ENCODE results near the gene KIF26B.
A peak's percentile ranks its signal among the peaks of the same experiment; 100 is the strongest.

Gene KIF26B

GRCh38 chr1:245370905-245371581 lies 216.3 kb downstream of the KIF26B start:
- Histone ChIP-seq H2AK5ac (ENCODE audit: low read length) (no peak overlapping the region), H3K4me1 (ENCODE audit: control insufficient read depth, low read depth, low read length) (no peaks in the 10 kb centered on the region), H3K56ac (ENCODE audit: low read length) (no peak overlapping the region), H3K27ac (ENCODE audit: low read depth, low read length) (no peak overlapping the region), H4K5ac (ENCODE audit: low read length) (no peak overlapping the region), H2BK15ac (replicated peaks; ENCODE audit: low read depth) (no peak overlapping the region), H3K27me3 (ENCODE audit: insufficient read depth, low read length, poor library complexity) (no peaks in the 10 kb centered on the region), H3K4me2 (ENCODE audit: low read length) (no peak overlapping the region), H3K4ac (ENCODE audit: low read depth, low read length) (no peak overlapping the region), H3K79me1 (ENCODE audit: low read length) (no peaks in the 10 kb centered on the region), H3K79me2 (ENCODE audit: control insufficient read depth, insufficient read depth, low read length) (no peaks in the 10 kb centered on the region), H3K23ac (ENCODE audit: low read length) (no peak overlapping the region), H3K4me3 (ENCODE audit: low read length) (no peak overlapping the region), H2BK5ac (ENCODE audit: low read length) (no peak overlapping the region), H3K9ac (ENCODE audit: low read length) (no peak overlapping the region), H3K18ac (ENCODE audit: low read length) (no peak overlapping the region), H3K36me3 (ENCODE audit: control insufficient read depth, insufficient read depth, low read length) (no peaks in the 10 kb centered on the region), H4K8ac (ENCODE audit: low read depth, low read length) (no peak overlapping the region), H2BK120ac (ENCODE audit: low read depth, low read length) (no peak overlapping the region)
- no peak for DNase-seq
- WGBS (ENCODE audit: extremely low coverage, insufficient coverage, low lambda C conversion rate) = no CpG with 5 or more reads among the region's 18 CpGs

- Histone ChIP-seq H2AK5ac (ENCODE audit: low read length) (no peak overlapping the region), H3K4me2 (ENCODE audit: low read length) (no peak overlapping the region), H3K23ac (ENCODE audit: low read length) (no peak overlapping the region), H3K79me2 (ENCODE audit: control insufficient read depth, insufficient read depth, low read length) (no peaks in the 10 kb centered on the region), H3K18ac (ENCODE audit: low read length) (no peak overlapping the region), H2BK5ac (ENCODE audit: low read length) (no peak overlapping the region), H3K27me3 (ENCODE audit: insufficient read depth, low read length, poor library complexity) (no peaks in the 10 kb centered on the region), H2BK15ac (replicated peaks; ENCODE audit: low read depth) (no peak overlapping the region), H3K79me1 (ENCODE audit: low read length) (no peaks in the 10 kb centered on the region), H3K4ac (ENCODE audit: low read depth, low read length) (no peak overlapping the region), H3K27ac (ENCODE audit: low read depth, low read length) (no peak overlapping the region), H4K8ac (ENCODE audit: low read depth, low read length) (no peak overlapping the region), H3K56ac (ENCODE audit: low read length) (no peak overlapping the region), H2BK120ac (ENCODE audit: low read depth, low read length) (no peak overlapping the region), H3K4me3 (ENCODE audit: low read length) (no peak overlapping the region), H3K36me3 (ENCODE audit: control insufficient read depth, insufficient read depth, low read length) (no peaks in the 10 kb centered on the region), H3K9ac (ENCODE audit: low read length) (no peak overlapping the region), H3K4me1 (ENCODE audit: control insufficient read depth, low read depth, low read length) (no peaks in the 10 kb centered on the region), H4K5ac (ENCODE audit: low read length) (no peak overlapping the region)
- DNase-seq = no peak
- no CpG with 5 or more reads among the region's 4 CpGs for WGBS (ENCODE audit: extremely low coverage, insufficient coverage, low lambda C conversion rate)
These were observed 218.3 kb downstream of the KIF26B start for GRCh38 chr1:245373131-245373530.

GRCh38 chr1:245375789-245376460 lies 221.1 kb downstream of the KIF26B start:
- no CpG with 5 or more reads among the region's 12 CpGs for WGBS (ENCODE audit: extremely low coverage, insufficient coverage, low lambda C conversion rate)
- Histone ChIP-seq H3K27me3 (ENCODE audit: insufficient read depth, low read length, poor library complexity) (no peaks in the 10 kb centered on the region), H3K27ac (ENCODE audit: low read depth, low read length) (no peak overlapping the region)

GRCh38 chr1:245377854-245378253 lies 223.1 kb downstream of the KIF26B start:
- H2BK120ac ChIP-seq (ENCODE audit: low read depth, low read length) = no peak overlapping the region
- no peak overlapping the region for H3K27ac ChIP-seq (ENCODE audit: low read depth, low read length)
- no peak overlapping the region for H3K4me3 ChIP-seq (ENCODE audit: low read length)
- no peak overlapping the region for H4K8ac ChIP-seq (ENCODE audit: low read depth, low read length)
- H2BK15ac ChIP-seq (replicated peaks; ENCODE audit: low read depth) = no peak overlapping the region
- no CpG with 5 or more reads among the region's 5 CpGs for WGBS (ENCODE audit: extremely low coverage, insufficient coverage, low lambda C conversion rate)
- H3K56ac ChIP-seq (ENCODE audit: low read length) = no peak overlapping the region
- no peaks in the 10 kb centered on the region for H3K79me1 ChIP-seq (ENCODE audit: low read length)
- H3K23ac ChIP-seq (ENCODE audit: low read length) = no peak overlapping the region
- no peaks in the 10 kb centered on the region for H3K27me3 ChIP-seq (ENCODE audit: insufficient read depth, low read length, poor library complexity)
- no peak overlapping the region for H3K4me2 ChIP-seq (ENCODE audit: low read length)
- no peak overlapping the region for H3K9ac ChIP-seq (ENCODE audit: low read length)
- H3K4ac ChIP-seq (ENCODE audit: low read depth, low read length) = no peak overlapping the region
- H3K36me3 ChIP-seq (ENCODE audit: control insufficient read depth, insufficient read depth, low read length) = no peaks in the 10 kb centered on the region
- H2BK5ac ChIP-seq (ENCODE audit: low read length) = no peak overlapping the region
- H3K4me1 ChIP-seq (ENCODE audit: control insufficient read depth, low read depth, low read length) = peaks cover 2% of the 10 kb centered on the region
- no peak overlapping the region for H3K18ac ChIP-seq (ENCODE audit: low read length)
- no peak overlapping the region for H2AK5ac ChIP-seq (ENCODE audit: low read length)
- no peaks in the 10 kb centered on the region for H3K79me2 ChIP-seq (ENCODE audit: control insufficient read depth, insufficient read depth, low read length)
- no peak overlapping the region for H4K5ac ChIP-seq (ENCODE audit: low read length)
- DNase-seq = no peak

More at GRCh38 chr1:245375789-245376460, 221.1 kb downstream of the KIF26B start:
- H2BK15ac ChIP-seq (replicated peaks; ENCODE audit: low read depth) = no peak overlapping the region
- H4K8ac ChIP-seq (ENCODE audit: low read depth, low read length) = no peak overlapping the region
- H3K56ac ChIP-seq (ENCODE audit: low read length) = no peak overlapping the region
- no peak overlapping the region for H4K5ac ChIP-seq (ENCODE audit: low read length)
- no peak overlapping the region for H3K18ac ChIP-seq (ENCODE audit: low read length)
- no peak for DNase-seq
- no peak overlapping the region for H3K9ac ChIP-seq (ENCODE audit: low read length)
- peaks cover 2% of the 10 kb centered on the region for H3K4me1 ChIP-seq (ENCODE audit: control insufficient read depth, low read depth, low read length)
- H2AK5ac ChIP-seq (ENCODE audit: low read length) = no peak overlapping the region
- H3K4me3 ChIP-seq (ENCODE audit: low read length) = no peak overlapping the region
- no peak overlapping the region for H2BK5ac ChIP-seq (ENCODE audit: low read length)
- H3K36me3 ChIP-seq (ENCODE audit: control insufficient read depth, insufficient read depth, low read length) = no peaks in the 10 kb centered on the region
- H3K79me2 ChIP-seq (ENCODE audit: control insufficient read depth, insufficient read depth, low read length) = no peaks in the 10 kb centered on the region
- H3K79me1 ChIP-seq (ENCODE audit: low read length) = no peaks in the 10 kb centered on the region
- H3K4me2 ChIP-seq (ENCODE audit: low read length) = no peak overlapping the region
- H3K4ac ChIP-seq (ENCODE audit: low read depth, low read length) = no peak overlapping the region
- H2BK120ac ChIP-seq (ENCODE audit: low read depth, low read length) = no peak overlapping the region
- no peak overlapping the region for H3K23ac ChIP-seq (ENCODE audit: low read length)

GRCh38 chr1:245378311-245378722 lies 223.5 kb downstream of the KIF26B start:
- H4K8ac ChIP-seq (ENCODE audit: low read depth, low read length) = no peak overlapping the region
- peak; percentile 71 for DNase-seq
- H3K4me2 ChIP-seq (ENCODE audit: low read length) = no peak overlapping the region
- H2AK5ac ChIP-seq (ENCODE audit: low read length) = no peak overlapping the region
- no peak overlapping the region for H4K5ac ChIP-seq (ENCODE audit: low read length)
- no peak overlapping the region for H2BK15ac ChIP-seq (replicated peaks; ENCODE audit: low read depth)
- H3K4ac ChIP-seq (ENCODE audit: low read depth, low read length) = no peak overlapping the region
- H3K9ac ChIP-seq (ENCODE audit: low read length) = no peak overlapping the region
- H2BK120ac ChIP-seq (ENCODE audit: low read depth, low read length) = no peak overlapping the region
- H3K4me3 ChIP-seq (ENCODE audit: low read length) = no peak overlapping the region
- no peaks in the 10 kb centered on the region for H3K36me3 ChIP-seq (ENCODE audit: control insufficient read depth, insufficient read depth, low read length)
- H3K27me3 ChIP-seq (ENCODE audit: insufficient read depth, low read length, poor library complexity) = no peaks in the 10 kb centered on the region
- H3K18ac ChIP-seq (ENCODE audit: low read length) = no peak overlapping the region
- H3K79me1 ChIP-seq (ENCODE audit: low read length) = no peaks in the 10 kb centered on the region
- no peak overlapping the region for H3K23ac ChIP-seq (ENCODE audit: low read length)
- H3K4me1 ChIP-seq (ENCODE audit: control insufficient read depth, low read depth, low read length) = peaks cover 2% of the 10 kb centered on the region
- no CpG with 5 or more reads among the region's 2 CpGs for WGBS (ENCODE audit: extremely low coverage, insufficient coverage, low lambda C conversion rate)
- no peak overlapping the region for H3K56ac ChIP-seq (ENCODE audit: low read length)
- peak overlapping the region; percentile 45 for H3K27ac ChIP-seq (ENCODE audit: low read depth, low read length)
- no peaks in the 10 kb centered on the region for H3K79me2 ChIP-seq (ENCODE audit: control insufficient read depth, insufficient read depth, low read length)
- no peak overlapping the region for H2BK5ac ChIP-seq (ENCODE audit: low read length)

All from mesendoderm (in vitro differentiated cells).